ENCODE results near the gene CCDC47.

- TF ChIP-seq CTCF (IDR thresholded peaks at IDR 0.05) (no peak), EZH2 (IDR thresholded peaks at IDR 0.05; ENCODE audit: borderline replicate concordance, insufficient read depth, low read depth, low read length, poor library complexity, severe bottlenecking) (no peak)
Measured at GRCh38 chr17:63816123-63816522, 42.7 kb upstream of the CCDC47 start.

Data from B cell (primary cell).